Measurements from ENCODE around the gene IPPK.
"Not testable (repeated sequence)": the region's sequence is repeated elsewhere in the genome, so short reads cannot be mapped to it uniquely, and the experiment has no call there.

IPPK gene

GRCh38 chr9:92602413-92602812, 67.5 kb downstream of the IPPK start:
- no peak overlapping the region for H3K4me3 ChIP-seq (replicated peaks; ENCODE audit: low read depth, low read length)
- no peak for TF ChIP-seq CTCF (IDR thresholded peaks at IDR 0.05; ENCODE audit: low read depth, low read length, missing control alignments)
- no peak for DNase-seq (ENCODE audit: extremely low read depth, low read depth)

- no peak for TF ChIP-seq CTCF (IDR thresholded peaks at IDR 0.05; ENCODE audit: low read depth, low read length, missing control alignments)
- DNase-seq (ENCODE audit: extremely low read depth, low read depth) = no peak
- H3K4me3 ChIP-seq (replicated peaks; ENCODE audit: low read depth, low read length) = no peak overlapping the region
Observed at GRCh38 chr9:92601451-92601850, 68.5 kb downstream of the IPPK start.

- TF ChIP-seq CTCF (IDR thresholded peaks at IDR 0.05; ENCODE audit: low read depth, low read length, missing control alignments) = no peak
- DNase-seq (ENCODE audit: extremely low read depth, low read depth) = no peak
- no peak overlapping the region for H3K4me3 ChIP-seq (replicated peaks; ENCODE audit: low read depth, low read length)
Observed at GRCh38 chr9:92600462-92601261, 69.3 kb downstream of the IPPK start.

- no peak for TF ChIP-seq CTCF (IDR thresholded peaks at IDR 0.05; ENCODE audit: low read depth, low read length, missing control alignments)
- DNase-seq (ENCODE audit: extremely low read depth, low read depth) = no peak
- H3K4me3 ChIP-seq (replicated peaks; ENCODE audit: low read depth, low read length) = no peak overlapping the region
Observed at GRCh38 chr9:92599938-92600461, 69.9 kb downstream of the IPPK start.

GRCh38 chr9:92598382-92598781, 71.5 kb downstream of the IPPK start:
- TF ChIP-seq CTCF (IDR thresholded peaks at IDR 0.05; ENCODE audit: low read depth, low read length, missing control alignments) = no peak
- no peak overlapping the region for H3K4me3 ChIP-seq (replicated peaks; ENCODE audit: low read depth, low read length)
- no peak for DNase-seq (ENCODE audit: extremely low read depth, low read depth)

- TF ChIP-seq CTCF (IDR thresholded peaks at IDR 0.05; ENCODE audit: low read depth, low read length, missing control alignments) = no peak
- no peak overlapping the region for H3K4me3 ChIP-seq (replicated peaks; ENCODE audit: low read depth, low read length)
- DNase-seq (ENCODE audit: extremely low read depth, low read depth) = no peak
Observed at GRCh38 chr9:92595930-92596329, 74.0 kb downstream of the IPPK start.

- DNase-seq (ENCODE audit: extremely low read depth, low read depth); H3K4me3 ChIP-seq (replicated peaks; ENCODE audit: low read depth, low read length): not testable (repeated sequence)
Observed at GRCh38 chr9:92595075-92595474, 74.9 kb downstream of the IPPK start.

All from HFF-Myc (cell line).